Right atrium auricular region (tissue), 2 donors: ENCODE data around the gene ZNF668. TPM values are rescaled to one million over a fixed set of nuclear protein-coding genes. Genes with fewer than 3 reads are reported as not detected.
A peak's percentile ranks its signal among the peaks of the same experiment; 100 is the strongest.
"Not testable (repeated sequence)": the region's sequence is repeated elsewhere in the genome, so short reads cannot be mapped to it uniquely, and the experiment has no call there.

ENCODE experiments used
- DNase-seq: peaks from one replicate; pipeline ENCODE4 v3.0.0-alpha.2; 2019; ENCODE audit warnings: low spot score
- H3K27ac ChIP-seq, 2 donors: fragments of 200-600 bp; sonication (generic); 1 replicate in 1 of 2; 2 replicates in 1 of 2; pipeline ENCODE4 v1.5.1; 2016 to 2019
- H3K27me3 ChIP-seq, 2 donors: fragments of 200-600 bp; sonication (generic); one replicate each; pipeline versions ENCODE4 v1.5.1 to v1.6.0; 2017 to 2019
- H3K36me3 ChIP-seq: fragments of 200-600 bp; sonication (generic); one replicate; pipeline ENCODE4 v1.5.1; 2016
- H3K4me1 ChIP-seq, 2 donors: fragments of 200-600 bp; sonication (generic); one replicate each; pipeline versions ENCODE4 v1.5.1 to v1.6.0; 2017 to 2019
- H3K4me3 ChIP-seq, 2 donors: fragments of 200-600 bp; sonication (generic); 1 replicate in 1 of 2; 2 replicates in 1 of 2; pipeline ENCODE4 v1.5.1; 2017 to 2019; ENCODE audit warnings: mild to moderate bottlenecking in 1 of 2, moderate library complexity in 1 of 2
- H3K9me3 ChIP-seq, 2 donors: fragments of 200-600 bp; sonication (generic); one replicate each; pipeline ENCODE4 v1.5.1; 2019
- CTCF ChIP-seq, 2 donors: fragments of 200-600 bp; sonication (generic); IDR thresholded peaks; one replicate each; pipeline ENCODE4 v1.5.1; 2019; ENCODE audit warnings: antibody characterized with exemption in 2 of 2
- total RNA-seq, 2 donors: library from RNA; depleted of rRNA; stranded (reverse); fragments of >200 nt; gene quantifications; one replicate each; pipeline ENCODE4 v1.1.0, GENCODE V29; 2016

The ZNF668 gene
- total RNA-seq, 2 donors from 2014 or later: 7.4 to 9.2 TPM

GRCh38 chr16:31108794-31109558 is 34.9 kb upstream of the ZNF668 start:
- Histone ChIP-seq H3K4me1 (peaks cover 0 to 43% of the 10 kb centered on the region in 2 donors), H3K27ac (peak overlapping the region; percentile 87 to 92), H3K27me3 (no peaks in the 10 kb centered on the region), H3K9me3 (no peaks in the 10 kb centered on the region), H3K36me3 (peaks cover 29% of the 10 kb centered on the region), H3K4me3 (peak overlapping the region; percentile 75 to 90)
- no peak for DNase-seq
- no peak for TF ChIP-seq CTCF (IDR thresholded peaks at IDR 0.05)

- no peaks in the 10 kb centered on the region for H3K27me3 ChIP-seq
- H3K4me1 ChIP-seq: peaks cover 0 to 36% of the 10 kb centered on the region in 2 donors
- no peak for TF ChIP-seq CTCF (IDR thresholded peaks at IDR 0.05)
- H3K4me3 ChIP-seq: peak within 1 kb of the TSS; percentile 75 to 90
- no peaks in the 10 kb centered on the region for H3K9me3 ChIP-seq
- no peak for DNase-seq
- H3K36me3 ChIP-seq: peaks cover 29% of the 10 kb centered on the region
- H3K27ac ChIP-seq: peak within 1 kb of the TSS; percentile 87 to 92
These were observed 34.2 kb upstream of the ZNF668 start, which contains the start of gene BCKDK for GRCh38 chr16:31108035-31108793. Gene BCKDK (plus strand): TSS chr16:31108386. CDS start chr16:31109224, 838 bp downstream.

GRCh38 chr16:31107465-31107867 is 33.4 kb upstream of the ZNF668 start:
- no peak overlapping the region for H3K4me3 ChIP-seq
- H3K4me1 ChIP-seq: peaks cover 0 to 28% of the 10 kb centered on the region in 2 donors
- no peaks in the 10 kb centered on the region for H3K27me3 ChIP-seq
- H3K27ac ChIP-seq: peak overlapping the region in 1 of 2 donors; percentile 87
- peaks cover 29% of the 10 kb centered on the region for H3K36me3 ChIP-seq
- no peak for DNase-seq
- no peaks in the 10 kb centered on the region for H3K9me3 ChIP-seq
- TF ChIP-seq CTCF (IDR thresholded peaks at IDR 0.05): no peak

- H3K4me3 ChIP-seq: no peak overlapping the region
- H3K36me3 ChIP-seq: peaks cover 23% of the 10 kb centered on the region
- DNase-seq: no peak
- H3K27me3 ChIP-seq: no peaks in the 10 kb centered on the region
- no peak for TF ChIP-seq CTCF (IDR thresholded peaks at IDR 0.05)
- no peak overlapping the region for H3K27ac ChIP-seq
- no peaks in the 10 kb centered on the region for H3K9me3 ChIP-seq
- H3K4me1 ChIP-seq: peaks cover 0 to 24% of the 10 kb centered on the region in 2 donors
These were observed 32.7 kb upstream of the ZNF668 start for GRCh38 chr16:31106509-31107464.

GRCh38 chr16:31105677-31106213 is 31.7 kb upstream of the ZNF668 start:
- TF ChIP-seq CTCF (IDR thresholded peaks at IDR 0.05): peak; percentile 78 to 97
- peak overlapping the region; percentile 63 to 71 for H3K27ac ChIP-seq

GRCh38 chr16:31100876-31101641 is 27.0 kb upstream of the ZNF668 start:
- not testable (repeated sequence) for DNase-seq, H3K27ac ChIP-seq, H3K4me1 ChIP-seq, H3K9me3 ChIP-seq, H3K27me3 ChIP-seq, H3K36me3 ChIP-seq, H3K4me3 ChIP-seq

More at GRCh38 chr16:31105677-31106213, 31.7 kb upstream of the ZNF668 start:
- Histone ChIP-seq H3K4me3 (peak overlapping the region in 1 of 2 donors; percentile 29), H3K4me1 (peaks cover 0 to 24% of the 10 kb centered on the region in 2 donors), H3K27me3 (no peaks in the 10 kb centered on the region), H3K36me3 (peaks cover 15% of the 10 kb centered on the region), H3K9me3 (no peaks in the 10 kb centered on the region)
- peak; percentile 92 for DNase-seq
